H9 (cell line): Measurements from ENCODE around the gene PITPNM3. TPM values are rescaled to one million over a fixed set of nuclear protein-coding genes. Genes with fewer than 3 reads are reported as not detected.

ENCODE experiments used
- DNase-seq: peaks from one replicate; pipeline ENCODE4 v3.0.0-alpha.2; 2017
- H2AFZ ChIP-seq: one replicate; pipeline ENCODE4 v1.6.1; 2013; ENCODE audit warnings: mild to moderate bottlenecking, low read length, control low read depth, moderate library complexity
- H2AK5ac ChIP-seq: 2 replicates; pipeline ENCODE4 v1.6.1; 2013; ENCODE audit warnings: low read length, control low read depth, mixed read lengths; ENCODE audit not compliant: insufficient read length
- H2BK120ac ChIP-seq: one replicate; pipeline ENCODE4 v1.6.1; 2013; ENCODE audit warnings: low read depth, mild to moderate bottlenecking, low read length, control low read depth, inconsistent platforms; ENCODE audit not compliant: poor library complexity, severe bottlenecking
- H2BK12ac ChIP-seq: 2 replicates; pipeline ENCODE4 v1.6.1; 2013; ENCODE audit warnings: low read length, control low read depth, mixed read lengths, low read depth; ENCODE audit not compliant: insufficient read length
- H2BK15ac ChIP-seq: 2 replicates; pipeline ENCODE4 v1.6.1; 2013; ENCODE audit warnings: low read depth, low read length, control low read depth
- H2BK20ac ChIP-seq: one replicate; pipeline ENCODE4 v1.6.1; 2013; ENCODE audit warnings: low read depth, mild to moderate bottlenecking, low read length, control low read depth, inconsistent platforms; ENCODE audit not compliant: poor library complexity, severe bottlenecking
- H2BK5ac ChIP-seq: 2 replicates; pipeline ENCODE4 v1.6.1; 2013; ENCODE audit warnings: low read length, control low read depth, mixed read lengths; ENCODE audit not compliant: insufficient read length
- H3K14ac ChIP-seq: 2 replicates; pipeline ENCODE4 v1.6.1; 2013; ENCODE audit warnings: low read length, control low read depth; ENCODE audit not compliant: insufficient read depth
- H3K18ac ChIP-seq: 2 replicates; pipeline ENCODE4 v1.6.1; 2013; ENCODE audit warnings: low read depth, mild to moderate bottlenecking, mixed read lengths, low read length, control low read depth; ENCODE audit not compliant: insufficient read length
- H3K23ac ChIP-seq: 2 replicates; pipeline ENCODE4 v1.6.1; 2013; ENCODE audit warnings: low read length, control low read depth, mixed read lengths, low read depth; ENCODE audit not compliant: insufficient read length
- H3K23me2 ChIP-seq: 2 replicates; pipeline ENCODE4 v1.6.1; 2013; ENCODE audit warnings: low read depth, mild to moderate bottlenecking, mixed read lengths, low read length, control low read depth; ENCODE audit not compliant: insufficient read length, poor library complexity, severe bottlenecking
- H3K27ac ChIP-seq: 2 replicates; pipeline ENCODE4 v1.5.1; 2013; ENCODE audit warnings: low read length, control low read depth, mixed read lengths, low read depth; ENCODE audit not compliant: insufficient read length
- H3K27me3 ChIP-seq: 2 replicates; pipeline ENCODE4 v1.6.1; 2013; ENCODE audit warnings: low read length, control low read depth, inconsistent platforms; ENCODE audit not compliant: insufficient read depth
- H3K4ac ChIP-seq: 2 replicates; pipeline ENCODE4 v1.6.1; 2013; ENCODE audit warnings: low read depth, mild to moderate bottlenecking, control low read depth, inconsistent platforms, low read length, moderate library complexity
- H3K4me1 ChIP-seq: 2 replicates; pipeline ENCODE4 v1.6.1; 2013; ENCODE audit warnings: low read length, control low read depth, inconsistent platforms; ENCODE audit not compliant: insufficient read depth
- H3K4me2 ChIP-seq: 2 replicates; pipeline ENCODE4 v1.6.1; 2013; ENCODE audit warnings: low read length, control low read depth, mixed read lengths; ENCODE audit not compliant: insufficient read length, insufficient read depth
- H3K56ac ChIP-seq: 2 replicates; pipeline ENCODE4 v1.6.1; 2013; ENCODE audit warnings: low read depth, mild to moderate bottlenecking, mixed read lengths, low read length, control low read depth; ENCODE audit not compliant: insufficient read length
- H3K79me1 ChIP-seq: 2 replicates; pipeline ENCODE4 v1.6.1; 2013; ENCODE audit warnings: low read depth, mild to moderate bottlenecking, moderate library complexity, low read length, control low read depth, inconsistent platforms; ENCODE audit not compliant: insufficient read depth, poor library complexity, severe bottlenecking
- H3K79me2 ChIP-seq: 2 replicates; pipeline ENCODE4 v1.6.1; 2013; ENCODE audit warnings: low read length, control low read depth, inconsistent platforms; ENCODE audit not compliant: insufficient read depth
- H3K9ac ChIP-seq: 2 replicates; pipeline ENCODE4 v1.6.1; 2013; ENCODE audit warnings: low read length, control low read depth, mixed read lengths; ENCODE audit not compliant: insufficient read length; ENCODE audit errors: extremely low read depth
- H3K9me3 ChIP-seq: one replicate; pipeline ENCODE4 v1.6.1; 2013; ENCODE audit warnings: low read depth, low read length, inconsistent platforms; ENCODE audit not compliant: control insufficient read depth
- H3T11ph ChIP-seq: one replicate; pipeline ENCODE4 v1.6.1; 2013; ENCODE audit warnings: mild to moderate bottlenecking, low read length, control low read depth, inconsistent platforms
- H4K20me1 ChIP-seq: one replicate; pipeline ENCODE4 v1.6.1; 2013; ENCODE audit not compliant: control insufficient read depth, insufficient read length, insufficient read depth
- H4K5ac ChIP-seq: 2 replicates; pipeline ENCODE4 v1.6.1; 2013; ENCODE audit warnings: low read depth, mild to moderate bottlenecking, mixed read lengths, low read length, control low read depth; ENCODE audit not compliant: insufficient read length
- H4K8ac ChIP-seq: replicated peaks from 2 replicates; pipeline ENCODE4 v1.6.1; 2013; ENCODE audit warnings: low read length, control low read depth, mixed read lengths, low read depth; ENCODE audit not compliant: insufficient read length
- H4K91ac ChIP-seq: 2 replicates; pipeline ENCODE4 v1.6.1; 2013; ENCODE audit warnings: low read depth, mild to moderate bottlenecking, moderate library complexity, mixed read lengths, low read length, control low read depth; ENCODE audit not compliant: insufficient read length
- H3K27ac Mint-ChIP-seq, 3 experiments: 2 replicates in 2 of 3; 3 replicates in 1 of 3; pipeline ENCODE4 v1.8.0; 2020 to 2021; ENCODE audit warnings: mixed read lengths in 3 of 3, mild to moderate bottlenecking in 1 of 3, moderate library complexity in 1 of 3
- H3K27me3 Mint-ChIP-seq: 2 replicates; pipeline ENCODE4 v1.8.0; 2021; ENCODE audit warnings: low read depth, mild to moderate bottlenecking, moderate library complexity, mixed read lengths
- H3K36me3 Mint-ChIP-seq, 3 experiments: 2 replicates in 2 of 3; 3 replicates in 1 of 3; pipeline ENCODE4 v1.8.0; 2020 to 2021; ENCODE audit warnings: low read depth in 3 of 3, mixed read lengths in 3 of 3; ENCODE audit not compliant: insufficient read depth in 1 of 3
- H3K4me1 Mint-ChIP-seq, 2 experiments: 2 replicates each; pipeline ENCODE4 v1.8.0; 2020; ENCODE audit warnings: mixed read lengths in 2 of 2
- H3K4me3 Mint-ChIP-seq, 2 experiments: 2 replicates in 1 of 2; 3 replicates in 1 of 2; pipeline ENCODE4 v1.8.0; 2020 to 2021; ENCODE audit warnings: mild to moderate bottlenecking in 2 of 2, mixed read lengths in 2 of 2, moderate library complexity in 1 of 2
- H3K9me3 Mint-ChIP-seq, 2 experiments: 2 replicates in 1 of 2; 3 replicates in 1 of 2; pipeline ENCODE4 v1.8.0; 2020; ENCODE audit warnings: mild to moderate bottlenecking in 2 of 2, mixed read lengths in 2 of 2, moderate library complexity in 1 of 2
- WGBS: extraction: QIAGEN DNeasy Blood & Tissue Kit; methylation state at CpG from one replicate; pipeline ENCODE4 v1.1.7; 2013; ENCODE audit warnings: missing lambda C conversion rate, low lambda C conversion rate, mixed read lengths; ENCODE audit not compliant: insufficient read length; ENCODE audit errors: extremely low coverage; 5-methylcytosine and 5-hydroxymethylcytosine counted together
- total RNA-seq: library from RNA; stranded (reverse); gene quantifications from 2 replicates; pipeline ENCODE4 v1.2.1, GENCODE V29; 2021
- TF ChIP-seq, protein P1 (sequence below): fragments of 200-600 bp; sonication (generic); conservative IDR thresholded peaks from 3 replicates; pipeline ENCODE4 v1.8.0; 2021; ENCODE audit warnings: antibody characterized with exemption, mild to moderate bottlenecking

Gene PITPNM3
- total RNA-seq, 1 experiment from 2014 or later: 3.4 TPM

DNA sequence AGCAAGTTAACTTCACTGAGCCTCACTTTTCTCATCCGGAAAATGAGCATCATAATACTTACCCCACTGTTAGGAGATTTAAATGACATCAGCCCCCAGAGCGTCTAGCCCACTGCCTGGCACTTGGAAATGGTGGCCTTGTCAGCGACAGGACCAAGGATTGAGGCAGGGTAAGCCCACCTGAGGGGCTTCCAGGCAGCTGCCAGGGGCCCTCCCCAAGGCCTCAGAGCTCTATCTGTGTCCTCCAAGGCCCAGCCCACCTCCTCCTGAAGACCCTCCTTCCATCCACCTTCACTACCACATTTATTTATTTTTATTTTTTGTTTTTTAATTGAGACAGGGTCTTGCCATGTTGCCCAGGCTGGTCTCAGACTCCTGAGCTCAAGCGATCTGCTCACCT, 13.8 kb downstream of the PITPNM3 start:
- H3K4me1 ChIP-seq: no peaks in the 10 kb centered on the region
- H3K4me2 ChIP-seq: no peak overlapping the region
- WGBS: no CpG with 5 or more reads among the region's 4 CpGs
- Mint-ChIP-seq H3K4me1 (peaks cover 36 to 37% of the 10 kb centered on the region in 2 experiments), H3K27ac (0 out of 7 replicates have a peak overlapping the region, but pooled peaks of 1 of the 3 experiments have one; percentile 1), H3K27me3 (peaks cover 2% of the 10 kb centered on the region; the same call in 1 of the 2 replicates), H3K36me3 (0 out of 7 replicates have a peak, but pooled peaks cover 0 to 3% (median 0%) of the 10 kb centered on the region in 3 experiments), H3K4me3 (no peak overlapping the region), H3K9me3 (peaks cover 5% of the 10 kb centered on the region in 2 experiments; a peak in 3 of 5 replicates)
- no peak overlapping the region for H4K91ac ChIP-seq
- DNase-seq: no peak
- no peak overlapping the region for H4K8ac ChIP-seq
- H3K27ac ChIP-seq: no peak overlapping the region
- no peak overlapping the region for H2BK15ac ChIP-seq
- peaks cover 5% of the 10 kb centered on the region for H4K20me1 ChIP-seq
- H2BK12ac ChIP-seq: no peak overlapping the region
- H3K79me2 ChIP-seq: no peaks in the 10 kb centered on the region
- no peaks in the 10 kb centered on the region for H3K9me3 ChIP-seq
- H2AFZ ChIP-seq: no peak overlapping the region
- H3K56ac ChIP-seq: no peak overlapping the region
- H3T11ph ChIP-seq: no peak overlapping the region
- H3K79me1 ChIP-seq: no peaks in the 10 kb centered on the region
- H3K23me2 ChIP-seq: no peaks in the 10 kb centered on the region
- no peak overlapping the region for H2BK5ac ChIP-seq
- no peak overlapping the region for H4K5ac ChIP-seq
- H3K9ac ChIP-seq: no peak overlapping the region
- no peak overlapping the region for H3K14ac ChIP-seq
- no peak overlapping the region for H3K4ac ChIP-seq
- no peak overlapping the region for H3K18ac ChIP-seq
- H3K23ac ChIP-seq: no peak overlapping the region
- H3K27me3 ChIP-seq: no peaks in the 10 kb centered on the region
- TF ChIP-seq, protein P1, sequence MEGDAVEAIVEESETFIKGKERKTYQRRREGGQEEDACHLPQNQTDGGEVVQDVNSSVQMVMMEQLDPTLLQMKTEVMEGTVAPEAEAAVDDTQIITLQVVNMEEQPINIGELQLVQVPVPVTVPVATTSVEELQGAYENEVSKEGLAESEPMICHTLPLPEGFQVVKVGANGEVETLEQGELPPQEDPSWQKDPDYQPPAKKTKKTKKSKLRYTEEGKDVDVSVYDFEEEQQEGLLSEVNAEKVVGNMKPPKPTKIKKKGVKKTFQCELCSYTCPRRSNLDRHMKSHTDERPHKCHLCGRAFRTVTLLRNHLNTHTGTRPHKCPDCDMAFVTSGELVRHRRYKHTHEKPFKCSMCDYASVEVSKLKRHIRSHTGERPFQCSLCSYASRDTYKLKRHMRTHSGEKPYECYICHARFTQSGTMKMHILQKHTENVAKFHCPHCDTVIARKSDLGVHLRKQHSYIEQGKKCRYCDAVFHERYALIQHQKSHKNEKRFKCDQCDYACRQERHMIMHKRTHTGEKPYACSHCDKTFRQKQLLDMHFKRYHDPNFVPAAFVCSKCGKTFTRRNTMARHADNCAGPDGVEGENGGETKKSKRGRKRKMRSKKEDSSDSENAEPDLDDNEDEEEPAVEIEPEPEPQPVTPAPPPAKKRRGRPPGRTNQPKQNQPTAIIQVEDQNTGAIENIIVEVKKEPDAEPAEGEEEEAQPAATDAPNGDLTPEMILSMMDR: no peak
- H2BK120ac ChIP-seq: no peak overlapping the region
- H2AK5ac ChIP-seq: no peak overlapping the region
- H2BK20ac ChIP-seq: no peak overlapping the region
